Aorta (tissue), 5 donors: Measurements from ENCODE around the gene PLPP1. TPM values are rescaled to one million over a fixed set of nuclear protein-coding genes. Genes with fewer than 3 reads are reported as not detected.
A peak's percentile ranks its signal among the peaks of the same experiment; 100 is the strongest.
"Not testable (repeated sequence)": the region's sequence is repeated elsewhere in the genome, so short reads cannot be mapped to it uniquely, and the experiment has no call there.

Experiments
- ATAC-seq: fragments of 200-7000 bp; cut with Tn5 transposase; one replicate; pipeline ENCODE4 v1.9.1; 2022; ENCODE audit warnings: moderate library complexity; ENCODE audit not compliant: low FRiP score
- DNase-seq, 2 donors: peaks; one replicate each; pipeline ENCODE4 v3.0.0-alpha.2; 2020
- H3K27ac ChIP-seq, 2 donors: one replicate each; pipeline ENCODE4 v1.5.1; 2013; ENCODE audit warnings: low read length in 2 of 2, mild to moderate bottlenecking in 2 of 2, moderate library complexity in 2 of 2, control low read depth in 1 of 2, inconsistent platforms in 1 of 2, low read depth in 1 of 2
- H3K27me3 ChIP-seq, 2 donors: one replicate each; pipeline ENCODE4 v1.6.1; 2013; ENCODE audit warnings: control low read depth in 1 of 2, low read length in 1 of 2, mild to moderate bottlenecking in 1 of 2, moderate library complexity in 1 of 2; ENCODE audit not compliant: insufficient read depth in 2 of 2, control insufficient read depth in 1 of 2
- H3K36me3 ChIP-seq, 2 donors: one replicate each; pipeline ENCODE4 v1.6.1; 2013; ENCODE audit warnings: control low read depth in 1 of 2, low read length in 1 of 2, mild to moderate bottlenecking in 1 of 2; ENCODE audit not compliant: insufficient read depth in 2 of 2, control insufficient read depth in 1 of 2
- H3K4me1 ChIP-seq, 2 donors: one replicate each; pipeline ENCODE4 v1.6.1; 2013; ENCODE audit warnings: low read length in 2 of 2, control low read depth in 1 of 2, mild to moderate bottlenecking in 1 of 2, moderate library complexity in 1 of 2; ENCODE audit not compliant: insufficient read depth in 2 of 2, control insufficient read depth in 1 of 2
- H3K4me3 ChIP-seq, 2 donors: one replicate each; pipeline ENCODE4 v1.5.1; 2013; ENCODE audit warnings: low read length in 2 of 2, control low read depth in 1 of 2, mild to moderate bottlenecking in 1 of 2
- H3K9me3 ChIP-seq: one replicate; pipeline ENCODE4 v1.6.1; 2013; ENCODE audit warnings: mild to moderate bottlenecking, low read length; ENCODE audit not compliant: control insufficient read depth
- WGBS, 2 donors: extraction: QIAGEN DNeasy Blood & Tissue Kit; methylation state at CpG; one replicate each; pipeline ENCODE4 v1.1.7; 2013; 5-methylcytosine and 5-hydroxymethylcytosine counted together
- intact Hi-C, 2 donors: fragments of 100-400 bp; cut with DNase I; formaldehyde crosslinking; loops; one replicate each; pipeline versions ENCODE4 v1.14.2 to v1.15.0; 2022
- polyA plus RNA-seq, 2 donors: library from polyadenylated mRNA; stranded (reverse); fragments of 200-250 nt; gene quantifications; one replicate each; pipeline ENCODE4 v1.2.3, GENCODE V29; 2013
- total RNA-seq, 2 donors: library from RNA; stranded (reverse); fragmentation: NEBNext Ultra II Directional; extraction: Animal tissue kit (Norgen Biotek cat#: 25700); gene quantifications; one replicate each; pipeline ENCODE4 v1.2.1, GENCODE V29; 2021
- donor health status: healthy with polysubstance abuse.
- donor health status: Bipolar disorder and iron deficiency.
- donor health status: DM: no; HTN: no; CAD: no.
- donor health status: DM: no; HTN: no; CAD: no.
- donor health status: DM: yes; HTN: yes; CAD: no.

Gene PLPP1
- total and polyA plus RNA-seq, 4 donors = 104 to 535 (median 170) TPM

- H3K27me3 ChIP-seq, H3K9me3 ChIP-seq, intact Hi-C loops, H3K4me3 ChIP-seq, H3K36me3 ChIP-seq, H3K27ac ChIP-seq, H3K4me1 ChIP-seq, ATAC-seq: not testable (repeated sequence)
- DNase-seq = peak in 1 of 2 donors; percentile 27
- 76 to 83% methylated on average over 6 of the region's 6 CpGs for WGBS, 2 donors
Measured at GRCh38 chr5:55505711-55506110, 29.1 kb downstream of the PLPP1 start.

DNA sequence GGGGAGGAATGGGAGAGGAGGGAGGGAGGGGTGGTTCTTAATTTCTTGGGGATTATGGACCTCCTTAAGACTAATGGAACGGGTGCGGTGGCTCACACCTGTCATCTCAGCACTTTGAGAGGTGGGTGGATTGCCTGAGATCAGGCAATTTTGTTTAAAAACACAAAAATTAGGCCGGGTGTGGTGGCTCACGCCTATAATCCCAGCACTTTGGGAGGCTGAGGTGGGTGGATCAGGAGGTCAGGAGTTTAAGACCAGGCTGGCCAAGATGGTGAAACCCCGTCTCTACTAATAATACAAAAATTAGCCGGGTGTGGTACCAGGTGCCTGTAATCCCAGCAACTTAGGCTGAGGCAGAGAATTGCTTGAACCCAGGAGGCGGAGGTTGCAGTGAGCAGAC lies 30.8 kb downstream of the PLPP1 start:
- 95 to 96% methylated on average over 7 of the region's 7 CpGs for WGBS, 2 donors
- H3K27me3 ChIP-seq, H3K4me1 ChIP-seq, intact Hi-C loops, DNase-seq, ATAC-seq, H3K27ac ChIP-seq, H3K9me3 ChIP-seq, H3K36me3 ChIP-seq, H3K4me3 ChIP-seq: not testable (repeated sequence)

- H3K4me1 ChIP-seq = peaks cover 3 to 4% of the 10 kb centered on the region in 2 donors
Measured at GRCh38 chr5:55502759-55503158, 32.0 kb downstream of the PLPP1 start.

GRCh38 chr5:55498457-55498856 lies 36.3 kb downstream of the PLPP1 start:
- Histone ChIP-seq H3K4me3 (no peak overlapping the region), H3K27me3 (no peaks in the 10 kb centered on the region), H3K4me1 (peaks cover 0 to 5% of the 10 kb centered on the region in 2 donors), H3K27ac (no peak overlapping the region), H3K36me3 (no peaks in the 10 kb centered on the region), H3K9me3 (no peaks in the 10 kb centered on the region)
- DNase-seq (no peak), ATAC-seq (no peak)
- 54% methylated on average over 2 of the region's 2 CpGs for WGBS, 2 donors
- intact Hi-C loops = no loop called here

More at GRCh38 chr5:55502759-55503158, 32.0 kb downstream of the PLPP1 start:
- DNase-seq = no peak
- Histone ChIP-seq H3K9me3 (no peaks in the 10 kb centered on the region), H3K36me3 (no peaks in the 10 kb centered on the region), H3K4me3 (no peak overlapping the region), H3K27me3 (no peaks in the 10 kb centered on the region), H3K27ac (no peak overlapping the region)
- ATAC-seq = no peak
- intact Hi-C loops = no loop called here
- WGBS, 2 donors = 81 to 85% methylated on average over 3 of the region's 3 CpGs

DNA sequence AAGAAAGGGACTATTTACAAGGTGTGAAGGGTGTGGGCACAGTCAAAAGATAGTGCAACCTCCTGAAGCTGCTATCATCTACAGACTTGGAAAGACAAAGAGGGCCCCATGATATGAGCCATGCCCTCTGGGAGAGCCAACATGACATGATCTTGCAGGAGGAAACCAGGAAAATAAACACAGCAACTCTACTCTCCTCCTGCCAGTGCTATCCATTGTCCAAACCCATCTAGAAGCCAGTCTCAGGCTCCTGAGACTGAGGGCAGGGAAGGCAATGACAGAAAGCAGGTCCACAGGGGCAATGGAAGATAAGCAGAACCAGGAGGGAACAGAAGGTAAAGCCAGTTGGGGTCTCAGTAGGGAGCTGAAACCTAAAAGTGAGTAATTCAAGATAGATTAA lies 37.1 kb downstream of the PLPP1 start:
- no peaks in the 10 kb centered on the region for H3K9me3 ChIP-seq
- intact Hi-C loops = no loop called here
- DNase-seq = no peak
- ATAC-seq = no peak
- H3K4me3 ChIP-seq = no peak overlapping the region
- peaks cover 1 to 5% of the 10 kb centered on the region in 2 donors for H3K4me1 ChIP-seq
- H3K36me3 ChIP-seq = no peaks in the 10 kb centered on the region
- H3K27ac ChIP-seq = no peak overlapping the region
- no peaks in the 10 kb centered on the region for H3K27me3 ChIP-seq

DNA sequence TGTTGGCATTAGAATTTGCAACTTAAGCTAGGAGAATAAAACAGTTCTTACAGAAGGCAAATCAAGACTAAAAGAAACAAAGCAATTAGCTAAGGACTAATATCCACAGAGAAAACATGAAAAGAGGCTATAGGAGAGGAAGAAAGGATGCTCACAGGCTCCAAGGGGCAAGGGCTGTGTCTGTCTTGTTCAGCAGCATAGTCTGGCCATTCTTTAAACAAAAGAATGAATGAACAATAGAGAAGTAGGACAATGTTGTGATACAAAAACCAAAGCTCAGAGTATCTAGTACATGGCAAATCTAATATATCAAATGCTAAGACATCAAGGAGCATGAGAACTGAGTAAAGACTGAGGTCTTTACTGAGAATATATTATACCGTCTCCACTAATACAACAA lies 39.5 kb downstream of the PLPP1 start:
- Histone ChIP-seq H3K9me3 (no peaks in the 10 kb centered on the region), H3K27ac (no peak overlapping the region), H3K4me1 (peaks cover 4 to 5% of the 10 kb centered on the region in 2 donors), H3K4me3 (no peak overlapping the region), H3K27me3 (no peaks in the 10 kb centered on the region), H3K36me3 (no peaks in the 10 kb centered on the region)
- intact Hi-C loops = no loop called here
- DNase-seq (no peak), ATAC-seq (no peak)
- 89 to 95% methylated on average over 1 of the region's 1 CpG for WGBS, 2 donors

DNA sequence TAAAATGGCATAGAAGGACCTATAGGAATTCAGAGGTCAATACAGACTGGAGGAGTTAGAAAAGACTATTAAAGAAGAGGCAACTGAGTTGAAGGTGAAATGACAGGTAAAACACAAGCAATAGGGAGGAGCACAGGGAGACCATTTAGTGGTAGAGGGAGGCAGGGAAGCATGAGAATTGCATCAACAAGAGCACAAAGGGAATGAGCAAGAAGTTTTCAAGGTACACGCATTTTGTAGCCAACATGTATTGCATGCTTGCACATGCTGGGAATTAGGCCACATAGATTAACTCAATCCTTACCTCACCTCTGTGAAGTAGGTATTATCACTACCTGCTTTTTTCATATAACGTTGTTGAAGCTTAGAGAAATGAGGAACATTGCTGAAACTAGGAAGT lies 42.3 kb downstream of the PLPP1 start:
- DNase-seq = no peak
- Histone ChIP-seq H3K27ac (no peak overlapping the region), H3K4me3 (no peak overlapping the region), H3K27me3 (no peaks in the 10 kb centered on the region), H3K36me3 (no peaks in the 10 kb centered on the region), H3K4me1 (peaks cover 0 to 4% of the 10 kb centered on the region in 2 donors), H3K9me3 (no peaks in the 10 kb centered on the region)
- 36 to 44% methylated on average over 2 of the region's 2 CpGs for WGBS, 2 donors
- ATAC-seq = no peak
- intact Hi-C loops = no loop called here

DNA sequence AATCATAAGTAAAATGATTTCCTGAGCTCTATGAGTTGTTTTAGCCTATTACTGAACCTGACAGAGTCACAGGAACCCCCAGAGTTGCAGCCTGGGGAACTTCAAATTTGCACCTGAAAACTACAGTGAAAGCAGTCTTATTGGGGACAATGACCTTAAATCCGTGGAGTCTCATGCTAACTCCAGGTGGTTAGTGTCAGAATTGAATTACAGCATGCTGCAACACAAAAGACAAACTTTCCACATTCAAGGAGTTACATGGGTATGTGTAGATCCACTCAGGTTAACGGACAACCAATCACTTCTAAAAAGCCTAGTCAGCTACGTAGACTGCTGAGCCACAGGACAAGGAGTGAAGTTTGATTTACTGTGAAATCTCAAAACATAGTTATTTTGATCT lies 49.7 kb downstream of the PLPP1 start:
- no peaks in the 10 kb centered on the region for H3K27me3 ChIP-seq
- WGBS, 2 donors = 75 to 91% methylated on average over 3 of the region's 3 CpGs
- H3K36me3 ChIP-seq = no peaks in the 10 kb centered on the region
- no peaks in the 10 kb centered on the region for H3K9me3 ChIP-seq
- DNase-seq (no peak), ATAC-seq (no peak)
- peaks cover 0 to 3% of the 10 kb centered on the region in 2 donors for H3K4me1 ChIP-seq
- no peak overlapping the region for H3K4me3 ChIP-seq
- intact Hi-C loops = no loop called here
- H3K27ac ChIP-seq = no peak overlapping the region

DNA sequence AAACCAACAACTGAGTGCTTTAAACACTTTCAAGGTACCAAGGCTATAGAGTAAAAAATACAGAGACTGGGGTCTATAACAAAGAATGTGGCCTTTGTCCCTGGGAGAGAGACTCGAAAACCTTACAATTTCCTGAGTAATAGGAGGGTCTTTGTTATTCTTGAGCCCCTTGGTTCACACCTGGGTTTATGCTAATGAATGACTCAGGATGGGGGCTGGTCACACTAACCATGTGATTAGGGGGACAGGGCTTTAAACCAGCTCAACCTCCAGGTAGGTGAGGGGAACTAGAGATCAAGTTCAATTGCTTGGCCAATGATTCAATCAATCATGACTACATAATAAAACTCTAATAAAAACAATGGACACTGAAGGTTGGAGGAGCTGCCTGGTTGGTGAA lies 50.2 kb downstream of the PLPP1 start:
- no peak overlapping the region for H3K27ac ChIP-seq
- no peak overlapping the region for H3K4me3 ChIP-seq
- H3K9me3 ChIP-seq = no peaks in the 10 kb centered on the region
- no peaks in the 10 kb centered on the region for H3K27me3 ChIP-seq
- DNase-seq = no peak
- H3K36me3 ChIP-seq = no peaks in the 10 kb centered on the region
- 98 to 100% methylated on average over 1 of the region's 1 CpG for WGBS, 2 donors
- peaks cover 0 to 3% of the 10 kb centered on the region in 2 donors for H3K4me1 ChIP-seq
- intact Hi-C loops = loop anchor here in 1 of 2 donors (5.0 kb wide), 1 partner anchor 33 kb away; no protein-coding TSS in a partner anchor
- no peak for ATAC-seq
